HUDEP-2 (cell line): Measurements from ENCODE around the gene HSD11B2.

ENCODE experiments used
- DNase-seq, 76 experiments: peaks; one replicate each; lab custom pipeline; 2025; ENCODE audit not compliant: unreplicated experiment in 76 of 76; lab: John Stamatoyannopoulos, UW

Gene HSD11B2

DNA sequence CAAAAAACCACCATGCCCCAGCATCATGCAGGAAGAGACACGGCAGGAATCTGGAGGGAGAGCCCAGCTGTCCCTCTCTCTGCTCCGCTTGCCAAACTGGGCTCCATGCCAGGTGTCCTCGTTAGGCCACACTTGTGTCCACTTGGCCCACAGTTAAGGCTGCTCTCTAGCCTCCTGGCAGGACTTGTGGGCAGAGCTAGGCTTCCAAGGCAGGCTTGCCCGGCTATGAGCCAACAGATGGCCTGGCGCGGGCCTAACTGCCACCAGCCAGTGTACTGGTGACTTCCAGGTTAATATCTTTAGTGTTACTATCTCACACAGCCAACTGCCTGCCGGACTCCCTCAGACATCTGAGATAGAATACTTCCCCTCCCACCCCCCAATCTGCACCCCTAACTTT, 39.4 kb downstream of the HSD11B2 start:
- peak in 73 of 76 experiments; percentile 48 to 89 (median 73) for DNase-seq

DNA sequence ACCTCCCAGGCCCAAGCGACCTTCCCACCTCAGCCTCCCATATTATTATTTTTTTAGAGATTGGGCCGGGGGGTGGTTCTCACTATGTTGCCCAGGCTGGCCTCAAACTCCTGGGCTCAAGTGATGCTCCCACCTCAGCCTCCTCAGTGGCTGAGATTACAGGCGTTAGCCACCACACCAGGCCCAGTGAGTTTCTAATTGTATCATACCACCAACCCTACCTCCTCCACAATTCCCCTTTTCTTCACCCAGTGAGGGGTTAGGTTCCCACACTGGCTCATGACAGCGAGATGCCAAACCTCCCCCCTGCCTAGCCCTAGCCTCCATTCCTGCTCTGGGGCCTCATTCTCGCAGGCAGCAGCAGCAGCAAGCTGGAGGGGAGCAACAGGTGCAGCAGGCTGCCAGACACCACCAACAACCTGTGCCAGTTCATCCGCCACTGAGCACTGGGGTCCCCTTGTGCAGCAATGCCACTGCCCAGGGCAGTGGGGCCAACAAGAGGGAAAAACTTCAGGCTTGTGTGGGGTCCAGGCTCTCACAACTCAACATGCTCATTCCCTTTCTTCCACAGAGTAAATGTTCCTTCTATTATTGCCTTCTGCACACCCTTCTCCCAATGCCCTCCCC, 41.0 kb downstream of the HSD11B2 start:
- DNase-seq, result no peak

DNA sequence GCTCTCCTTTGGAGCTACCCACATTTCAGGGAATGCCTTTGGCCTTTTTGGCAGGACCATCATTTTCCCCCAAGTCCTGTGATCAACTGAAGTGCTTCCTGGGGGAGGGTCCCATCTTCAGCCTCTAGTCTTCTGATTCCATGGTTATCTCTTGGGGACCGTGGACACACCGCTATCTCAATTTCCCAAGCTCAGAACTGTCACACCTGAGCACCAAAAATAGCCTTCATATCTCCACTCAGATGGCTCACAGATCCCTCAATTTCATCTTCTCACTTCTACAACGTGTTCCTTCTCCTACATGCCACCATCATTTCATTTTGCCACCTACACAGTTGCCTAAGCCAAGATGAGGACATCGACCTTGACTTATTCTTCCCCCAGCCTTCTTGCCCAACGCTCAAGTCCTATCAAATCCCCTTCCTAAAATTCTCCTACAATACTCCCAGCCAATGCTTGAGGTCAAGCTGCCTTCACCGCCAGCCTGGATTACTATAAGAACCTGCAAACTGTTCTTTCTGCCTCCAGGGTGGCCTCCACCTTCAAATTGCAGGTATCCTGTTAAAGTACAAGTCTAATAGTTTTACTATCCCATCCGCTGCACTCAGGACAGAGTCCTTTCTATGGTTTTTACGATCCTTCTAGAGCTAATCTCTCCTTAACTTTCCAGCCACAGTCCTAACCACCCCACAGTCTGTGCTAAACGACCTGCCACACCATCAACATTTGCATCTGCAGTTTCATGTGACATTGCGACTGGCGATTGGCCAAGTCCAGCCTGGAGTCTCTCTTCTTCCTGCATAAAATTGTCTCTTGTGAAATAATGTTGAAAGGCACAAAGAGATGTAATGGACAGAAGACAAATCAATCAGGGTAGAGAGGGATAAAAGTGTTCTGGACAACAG, 43.9 kb downstream of the HSD11B2 start:
- peak in 11 of 76 experiments; percentile 8 to 36 (median 25) for DNase-seq

- no peak for DNase-seq
Observed at GRCh38 chr16:67477960-67478554, 47.1 kb downstream of the HSD11B2 start.

- DNase-seq, result peak in 75 of 76 experiments; percentile 30 to 99 (median 97)
Observed at GRCh38 chr16:67480833-67481560, 50.1 kb downstream of the HSD11B2 start, which contains the start of gene ATP6V0D1. ATP6V0D1 (minus strand) TSS chr16:67481157; CDS start chr16:67481086, 71 bp downstream.

DNA sequence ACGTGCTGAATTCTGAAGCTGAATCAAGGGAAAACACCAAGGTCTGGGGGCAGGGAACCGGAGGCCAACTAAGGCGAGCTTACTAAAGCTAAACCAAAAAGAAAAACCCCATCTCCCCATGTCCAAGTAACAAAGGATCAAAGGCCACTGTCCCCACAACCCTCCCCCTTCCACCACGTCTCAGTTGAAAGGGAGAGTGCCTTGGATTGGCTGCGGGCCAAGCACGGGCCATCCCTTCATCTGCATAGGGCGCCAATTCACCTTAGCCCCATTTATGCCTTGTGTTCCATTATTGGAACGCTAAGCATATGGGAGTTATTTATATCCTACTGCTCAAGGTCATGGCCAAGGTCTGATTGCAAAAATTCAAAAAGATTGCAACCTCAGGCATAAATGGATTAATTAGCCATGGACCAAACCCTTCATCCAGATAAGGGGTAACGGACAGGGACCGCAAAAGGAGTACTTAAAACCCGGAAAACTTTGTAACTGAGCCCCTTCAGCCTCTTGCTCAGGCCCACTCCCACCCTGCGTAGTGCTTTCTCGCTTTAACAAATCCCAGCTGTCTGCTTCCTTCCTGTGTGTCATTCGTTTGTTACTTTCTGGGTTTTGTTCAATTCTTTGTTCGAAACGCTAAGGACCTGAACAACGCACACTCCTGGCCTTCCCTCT, 50.8 kb downstream of the HSD11B2 start:
- peak in 46 of 76 experiments; percentile 4 to 69 (median 40) for DNase-seq

GRCh38 chr16:67482233-67482924, 51.5 kb downstream of the HSD11B2 start:
- no peak for DNase-seq

- DNase-seq, result no peak
Observed at GRCh38 chr16:67483150-67483549, 52.2 kb downstream of the HSD11B2 start, which contains the start of gene AGRP. AGRP (minus strand) TSS chr16:67483547; CDS start chr16:67483398, 149 bp downstream.

DNA sequence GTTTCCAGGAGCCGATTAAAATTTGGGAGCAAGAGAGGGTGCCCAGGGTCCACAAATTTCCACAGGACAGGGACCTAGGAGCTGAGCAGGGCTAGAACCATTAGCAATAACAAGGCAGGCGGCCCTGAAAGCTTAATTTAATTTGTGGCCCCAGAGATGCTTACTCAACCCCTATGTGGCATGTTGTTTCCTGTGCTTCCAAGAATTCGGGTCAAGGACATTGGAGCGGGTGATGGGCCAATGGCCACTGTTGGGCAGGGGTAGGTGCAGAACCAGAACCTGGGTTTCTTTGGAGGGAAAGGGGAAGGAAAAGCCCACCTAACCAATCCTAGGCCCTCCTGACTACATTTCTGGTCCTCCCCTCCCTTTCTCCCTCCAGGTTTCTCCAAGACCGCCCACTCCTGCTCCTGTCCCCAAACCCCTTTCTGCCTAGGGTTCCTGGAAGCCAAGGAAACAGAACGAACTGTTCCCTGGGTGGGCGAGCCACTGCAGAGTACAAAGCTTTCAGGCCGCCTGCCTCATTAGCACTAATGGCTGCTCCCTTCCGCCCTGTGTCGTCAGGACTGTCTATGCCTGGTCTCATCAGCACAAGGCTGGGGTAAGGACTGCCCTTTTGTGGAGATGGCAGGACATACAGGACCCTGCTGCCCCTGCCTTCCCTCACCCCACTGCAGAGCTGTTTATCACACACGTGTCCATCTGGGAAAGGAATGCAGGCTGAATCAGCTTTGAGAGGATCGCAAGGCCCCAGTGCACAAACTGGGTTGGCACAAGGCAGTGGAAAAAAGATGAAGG, 53.0 kb downstream of the HSD11B2 start:
- no peak for DNase-seq

GRCh38 chr16:67486805-67487204, 55.9 kb downstream of the HSD11B2 start:
- DNase-seq, result no peak
